ENCODE measurements around the gene IL12RB1. TPM values are rescaled to one million over a fixed set of nuclear protein-coding genes. Genes with fewer than 3 reads are reported as not detected.
A peak's percentile ranks its signal among the peaks of the same experiment; 100 is the strongest.

The IL12RB1 gene
- total RNA-seq, 4 donors from 2014 or later, result 1.1 to 2.3 (median 1.9) TPM

GRCh38 chr19:18097993-18098890, 11.5 kb upstream of the IL12RB1 start:
- DNase-seq, result no peak
- Histone ChIP-seq H3K36me3 (no peaks in the 10 kb centered on the region), H3K4me1 (peaks cover 17 to 29% (median 22%) of the 10 kb centered on the region in 3 donors), H3K9me3 (no peaks in the 10 kb centered on the region), H3K27ac (peak overlapping the region in 3 of 4 donors; percentile 47 to 66 (median 63)), H3K4me3 (peak overlapping the region; percentile 25 to 69 (median 44)), H3K27me3 (peaks cover 0 to 37% (median 0%) of the 10 kb centered on the region in 4 donors)
- intact Hi-C loops (cut with DNase I), result no loop called here
- 25% methylated on average over 14 to 17 of the region's 22 CpGs for WGBS, 2 donors
- no peak for TF ChIP-seq POLR2A (IDR thresholded peaks at IDR 0.05)
- TF ChIP-seq CTCF (IDR thresholded peaks at IDR 0.05), result no peak

GRCh38 chr19:18097217-18097992, 10.7 kb upstream of the IL12RB1 start, which contains the start of gene MAST3:
MAST3 (plus strand) TSS chr19:18097778; CDS start chr19:18097793, 15 bp downstream.
- DNase-seq, result peak; percentile 36
- Histone ChIP-seq H3K27me3 (peaks cover 0 to 37% (median 0%) of the 10 kb centered on the region in 4 donors), H3K9me3 (no peaks in the 10 kb centered on the region), H3K4me3 (peak within 1 kb of the TSS; percentile 25 to 69 (median 44)), H3K4me1 (peaks cover 17 to 29% (median 22%) of the 10 kb centered on the region in 3 donors), H3K36me3 (no peaks in the 10 kb centered on the region), H3K27ac (peak within 1 kb of the TSS in 3 of 4 donors; percentile 47 to 66 (median 63))
- intact Hi-C loops (cut with DNase I), result no loop called here
- 62 to 83% methylated on average over 11 to 19 of the region's 54 CpGs for WGBS, 2 donors
- TF ChIP-seq POLR2A (IDR thresholded peaks at IDR 0.05), result peak in 1 of 4 donors; percentile 57
- no peak for TF ChIP-seq CTCF (IDR thresholded peaks at IDR 0.05)

- Histone ChIP-seq H3K4me1 (peaks cover 17 to 29% (median 22%) of the 10 kb centered on the region in 3 donors), H3K4me3 (no peak overlapping the region), H3K27ac (no peak overlapping the region), H3K36me3 (no peaks in the 10 kb centered on the region), H3K27me3 (peaks cover 0 to 34% (median 0%) of the 10 kb centered on the region in 4 donors), H3K9me3 (no peaks in the 10 kb centered on the region)
- TF ChIP-seq CTCF (IDR thresholded peaks at IDR 0.05), result no peak
- TF ChIP-seq POLR2A (IDR thresholded peaks at IDR 0.05), result no peak
- WGBS, 2 donors, result 43 to 81% methylated on average over 1 to 2 of the region's 2 CpGs
- no peak for DNase-seq
- intact Hi-C loops (cut with DNase I), result no loop called here
These were observed 9.5 kb upstream of the IL12RB1 start for GRCh38 chr19:18096258-18096657.

- no peaks in the 10 kb centered on the region for H3K9me3 ChIP-seq
- H3K27ac ChIP-seq, result no peak overlapping the region
- H3K36me3 ChIP-seq, result no peaks in the 10 kb centered on the region
- no peak for TF ChIP-seq CTCF (IDR thresholded peaks at IDR 0.05)
- no peak for TF ChIP-seq POLR2A (IDR thresholded peaks at IDR 0.05)
- no peak overlapping the region for H3K4me3 ChIP-seq
- peaks cover 0 to 10% (median 0%) of the 10 kb centered on the region in 4 donors for H3K27me3 ChIP-seq
- WGBS, 2 donors, result 59 to 80% methylated on average over 5 to 6 of the region's 6 CpGs
- intact Hi-C loops (cut with DNase I), result no loop called here
- peaks cover 13 to 41% (median 16%) of the 10 kb centered on the region in 3 donors for H3K4me1 ChIP-seq
- DNase-seq, result no peak
These were observed 6.9 kb upstream of the IL12RB1 start for GRCh38 chr19:18093439-18094161.
